OCI-LY1 (cell line): ENCODE data around the gene SPRN.
"Not testable (repeated sequence)": the region's sequence is repeated elsewhere in the genome, so short reads cannot be mapped to it uniquely, and the experiment has no call there.

Source experiments
- CTCF ChIP-seq: fragments of 200-600 bp; sonication (generic), shearing (Covaris generic); IDR thresholded peaks from 2 replicates; pipeline ENCODE4 v1.5.1; 2017; ENCODE audit warnings: mild to moderate bottlenecking, antibody characterized with exemption, low read length, moderate library complexity, mixed read lengths
- EZH2 ChIP-seq: fragments of 200-600 bp; sonication (generic), shearing (Covaris generic); IDR thresholded peaks from 2 replicates; pipeline ENCODE4 v1.8.0; 2017; ENCODE audit warnings: borderline replicate concordance, mixed run types, mild to moderate bottlenecking, antibody characterized with exemption, low read length, moderate library complexity, mixed read lengths

- TF ChIP-seq CTCF, EZH2: not testable (repeated sequence)
Observed at GRCh38 chr10:133469205-133469604, 44.8 kb upstream of the SPRN start.
